ENCODE measurements around the gene AIG1.
"Not testable (repeated sequence)": the region's sequence is repeated elsewhere in the genome, so short reads cannot be mapped to it uniquely, and the experiment has no call there.

Gene AIG1

DNA sequence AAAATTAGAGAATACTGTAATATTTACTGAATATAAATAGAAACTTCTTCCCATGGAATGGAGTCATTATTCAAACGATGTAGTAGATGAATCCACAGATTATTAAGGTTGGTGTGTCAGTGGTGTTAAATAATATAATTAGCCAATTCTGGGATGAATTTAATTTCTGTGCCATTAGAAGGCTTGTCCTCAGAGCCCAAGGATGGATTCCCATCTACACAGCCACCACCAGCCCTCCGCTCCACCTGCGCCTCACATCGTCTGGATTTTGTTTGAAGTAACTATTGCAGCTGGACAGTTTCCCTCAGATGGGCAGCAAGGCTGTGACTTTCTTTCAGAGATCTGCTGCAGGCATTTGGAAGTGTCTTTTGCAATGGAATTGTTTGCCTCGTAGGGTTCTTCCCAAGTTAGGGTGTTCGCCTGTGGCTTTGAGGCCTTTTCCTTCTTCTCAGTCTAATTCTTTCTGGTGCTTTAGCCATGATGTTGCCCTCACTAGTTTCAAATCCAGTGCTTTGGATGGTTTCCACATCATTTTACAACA lies 104.7 kb downstream of the AIG1 start:
- DNase-seq (ENCODE audit: low read depth), result no peak

DNA sequence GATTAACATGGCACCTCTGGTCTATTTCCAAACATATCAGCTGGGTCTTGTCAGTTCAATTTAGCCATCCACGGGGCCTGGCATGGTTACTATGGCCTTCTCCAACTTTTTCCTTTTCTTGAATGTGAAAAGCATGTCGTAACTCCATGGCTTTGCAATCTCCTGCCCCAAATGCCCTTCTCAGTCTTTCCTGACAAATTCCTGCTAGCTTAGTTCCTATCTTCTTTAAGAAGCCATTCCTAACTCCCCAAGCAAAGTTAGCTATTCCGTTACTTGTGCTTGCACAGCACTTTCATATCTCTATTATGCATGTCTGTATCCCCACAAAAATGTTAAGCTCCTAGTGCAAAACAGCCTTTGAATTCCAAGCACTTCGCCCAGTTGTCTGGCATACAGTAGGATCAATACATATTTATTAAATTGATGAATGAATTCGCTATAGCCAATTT lies 105.6 kb downstream of the AIG1 start:
- DNase-seq (ENCODE audit: low read depth), result no peak

DNA sequence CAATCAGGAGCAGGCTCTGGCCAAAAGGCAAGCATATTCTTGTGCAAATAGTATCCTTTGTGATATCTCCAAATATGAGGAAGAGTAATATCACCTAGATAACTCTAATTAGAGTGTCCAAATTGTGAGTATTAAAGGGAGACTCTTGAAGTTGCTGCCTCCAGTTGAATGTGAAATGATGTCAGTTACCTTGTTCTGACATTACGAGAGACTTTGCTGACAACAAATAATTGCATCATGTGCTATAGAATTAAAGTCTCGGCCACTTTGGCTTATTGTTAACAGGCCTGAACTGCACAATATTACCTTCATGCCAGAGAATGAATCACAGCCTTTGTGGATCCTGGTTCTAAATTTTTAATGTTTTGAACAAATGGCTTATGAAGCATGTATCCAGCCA lies 106.5 kb downstream of the AIG1 start:
- DNase-seq (ENCODE audit: low read depth), result no peak

DNA sequence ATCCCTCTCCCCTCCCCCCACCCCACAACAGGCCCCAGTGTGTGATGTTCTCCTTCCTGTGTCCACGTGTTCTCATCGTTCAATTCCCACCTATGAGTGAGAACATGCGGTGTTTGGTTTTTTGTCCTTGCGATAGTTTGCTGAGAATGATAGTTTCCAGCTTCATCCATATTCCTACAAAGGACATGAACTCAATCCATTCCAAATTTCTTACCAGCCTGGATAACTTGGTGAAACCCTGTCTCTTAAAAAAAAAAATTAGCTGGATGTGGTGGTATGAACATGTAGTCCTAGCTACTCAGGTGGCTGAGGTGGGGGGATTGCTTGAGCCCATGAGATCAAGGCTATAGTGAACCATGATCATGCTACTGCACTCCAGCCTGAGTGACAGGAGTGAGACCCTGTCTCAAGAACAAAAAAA lies 107.7 kb downstream of the AIG1 start:
- DNase-seq (ENCODE audit: low read depth), result not testable (repeated sequence)

DNA sequence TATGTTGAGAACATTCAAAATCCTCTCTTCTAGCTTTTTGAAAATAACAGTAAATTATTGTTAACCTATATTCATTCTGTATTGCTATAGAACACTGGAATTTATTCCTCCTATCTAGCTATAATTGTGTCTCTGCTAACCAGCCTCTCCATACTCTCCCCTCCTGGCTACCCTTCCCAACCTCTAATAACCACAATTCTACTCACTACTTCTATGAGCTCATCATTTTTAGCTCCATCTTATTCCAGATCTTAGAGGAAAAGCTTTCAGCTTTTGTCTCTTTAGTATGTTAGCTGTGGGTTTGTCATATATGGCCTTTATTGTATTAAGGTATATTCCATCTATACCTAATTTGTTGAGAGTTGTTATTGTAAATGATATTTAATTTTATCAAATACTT lies 108.8 kb downstream of the AIG1 start:
- no peak for DNase-seq (ENCODE audit: low read depth)

DNA sequence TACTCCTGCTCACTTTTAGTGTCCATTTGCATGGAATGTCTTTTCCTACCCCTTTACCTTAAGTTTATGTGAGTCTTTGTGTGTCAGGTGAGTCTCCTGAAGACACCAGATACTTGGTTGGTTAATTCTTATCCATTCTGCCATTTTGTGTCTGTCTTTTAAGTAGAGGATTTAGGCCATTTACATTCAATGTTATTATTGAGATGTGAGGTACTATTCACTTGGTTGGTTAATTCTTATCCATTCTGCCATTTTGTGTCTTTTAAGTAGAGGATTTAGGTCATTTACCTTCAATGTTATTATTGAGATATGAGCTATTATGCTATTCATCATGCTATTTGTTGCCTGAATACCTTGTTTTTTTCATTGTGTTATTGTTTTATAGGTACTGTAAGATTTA lies 113.8 kb downstream of the AIG1 start:
- no peak for DNase-seq (ENCODE audit: low read depth)

DNA sequence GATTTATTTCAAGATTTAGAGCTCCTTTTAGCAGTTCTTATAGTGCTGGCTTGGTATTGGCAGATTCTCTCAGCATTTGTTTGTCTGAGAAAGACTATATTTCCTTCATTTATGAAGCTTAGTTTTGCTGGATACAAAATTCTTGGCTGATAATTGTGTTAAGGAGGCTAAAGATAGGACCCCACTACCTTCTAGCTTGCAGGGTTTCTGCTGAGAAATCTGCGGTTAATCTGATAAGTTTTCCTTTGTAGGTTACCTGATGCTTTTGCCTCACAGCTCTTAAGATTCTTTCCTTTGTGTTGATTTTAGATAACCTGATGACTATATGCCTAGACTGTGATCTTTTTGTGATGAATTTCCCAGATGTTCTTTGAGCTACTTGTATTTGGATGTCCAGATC lies 114.3 kb downstream of the AIG1 start:
- DNase-seq (ENCODE audit: low read depth), result no peak

DNA sequence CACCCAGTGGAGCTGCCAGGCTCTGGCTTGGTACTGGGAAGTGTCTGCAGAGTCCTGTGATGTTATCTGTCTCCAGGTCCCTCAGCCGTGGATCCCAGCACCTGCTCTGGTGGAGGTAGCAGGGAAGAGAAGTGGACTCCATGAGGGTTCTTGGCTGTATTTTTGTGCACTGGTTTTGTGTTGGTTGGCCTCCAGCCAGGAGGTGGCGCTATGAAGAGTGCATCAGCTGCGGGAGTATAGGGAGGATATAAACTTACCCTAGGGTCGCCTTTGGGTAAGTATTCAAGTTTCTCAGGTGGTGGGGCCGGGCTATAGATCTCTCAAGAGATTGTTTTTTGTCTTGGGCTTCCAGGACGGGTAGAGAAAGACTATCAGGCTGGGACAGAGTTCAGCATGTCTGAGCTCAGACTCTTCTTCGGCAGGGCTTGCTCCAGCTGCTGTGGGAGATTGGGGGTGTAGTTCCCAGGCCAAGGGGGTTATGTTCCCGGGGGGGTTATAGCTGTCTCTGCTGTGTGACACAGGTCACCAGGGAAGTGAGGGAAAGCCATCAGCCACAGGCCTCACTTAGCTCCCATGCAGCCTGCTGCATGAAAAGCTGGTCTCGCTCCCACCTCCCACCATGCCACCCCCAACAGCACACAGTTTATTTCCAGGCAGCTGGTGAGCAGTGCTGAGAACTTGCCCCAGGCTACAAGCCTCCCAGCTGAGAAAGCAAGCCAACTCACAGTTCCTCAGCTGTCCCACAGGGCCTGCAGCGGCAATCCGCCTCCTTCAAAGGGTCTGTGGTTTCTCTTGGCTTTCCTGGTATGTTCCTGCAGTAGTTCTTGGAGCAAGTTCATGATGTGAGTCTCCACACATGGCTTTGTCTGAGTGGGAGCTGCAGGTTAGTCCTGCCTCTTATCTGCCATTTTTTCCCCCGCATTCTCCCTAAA lies 115.7 kb downstream of the AIG1 start:
- DNase-seq (ENCODE audit: low read depth), result no peak

DNA sequence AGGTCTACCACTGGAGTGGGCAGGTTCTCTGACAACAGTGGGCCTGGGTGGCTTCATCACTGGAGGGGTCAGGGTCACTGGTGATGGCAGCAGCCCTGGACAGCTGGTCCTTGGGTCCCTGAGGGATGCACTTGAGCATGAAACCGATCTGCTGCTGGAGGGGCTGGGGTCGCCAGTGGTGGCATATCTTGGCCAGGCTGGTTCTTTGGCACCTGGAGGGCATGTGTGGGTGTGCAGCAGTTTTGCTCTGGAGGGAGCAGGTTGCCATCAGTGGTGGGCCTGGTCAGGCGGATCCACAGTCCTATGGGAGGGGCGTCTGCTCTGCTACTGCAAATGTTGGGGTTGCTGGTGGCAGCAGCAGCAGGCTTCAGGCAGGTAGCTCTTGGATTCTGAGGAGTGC lies 117.0 kb downstream of the AIG1 start:
- DNase-seq (ENCODE audit: low read depth), result no peak

DNA sequence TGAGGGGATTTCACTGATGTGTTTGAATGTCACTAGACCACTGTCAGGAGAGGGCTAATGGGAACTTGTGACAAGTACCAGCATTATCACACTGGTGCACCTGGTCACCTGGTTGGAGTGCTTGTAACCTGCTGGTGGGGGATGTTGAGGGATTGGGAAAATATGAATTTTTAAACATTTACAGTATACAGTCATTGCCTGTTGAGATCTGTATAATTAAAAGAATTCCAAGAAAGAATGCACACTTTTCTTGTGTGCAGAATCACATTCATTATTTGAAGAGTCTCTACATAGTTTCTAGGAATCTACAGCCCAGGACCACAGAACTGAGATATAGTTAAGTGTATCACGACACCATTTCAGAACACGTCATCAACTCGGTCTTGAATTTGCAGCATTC lies 118.4 kb downstream of the AIG1 start:
- DNase-seq (ENCODE audit: low read depth), result no peak

DNA sequence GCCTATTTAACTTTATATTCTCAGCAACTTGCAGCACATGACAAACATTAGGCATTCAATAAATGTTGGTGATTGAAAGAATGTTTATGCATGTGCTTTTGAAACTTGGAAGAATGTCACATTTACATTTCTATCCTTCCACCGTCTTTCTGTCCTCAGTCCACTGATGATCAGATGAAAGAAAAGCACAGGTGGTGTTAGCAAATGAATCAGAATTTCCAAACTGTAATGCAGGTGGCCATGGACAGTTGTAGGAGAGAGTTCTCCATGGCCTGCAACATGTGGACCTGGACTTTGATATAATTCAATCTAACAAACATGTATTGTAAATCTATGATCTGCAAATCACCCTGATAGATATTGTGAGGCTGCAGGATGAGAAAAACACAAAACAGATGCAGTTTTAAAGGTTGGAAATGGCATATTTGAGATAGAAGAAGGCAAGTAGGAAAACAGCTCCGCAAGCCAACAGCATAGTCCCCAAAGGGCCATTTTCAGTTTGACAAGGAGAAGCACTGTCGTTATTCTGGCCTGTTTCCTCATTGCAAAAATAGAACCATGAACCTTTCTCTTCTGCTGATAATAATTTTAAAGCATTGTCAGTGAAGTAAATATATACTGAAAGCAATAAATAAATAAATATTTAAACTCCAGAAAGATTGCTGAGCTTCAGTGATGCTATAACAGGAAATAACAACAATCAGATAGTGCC lies 119.4 kb downstream of the AIG1 start:
- no peak for DNase-seq (ENCODE audit: low read depth)

DNA sequence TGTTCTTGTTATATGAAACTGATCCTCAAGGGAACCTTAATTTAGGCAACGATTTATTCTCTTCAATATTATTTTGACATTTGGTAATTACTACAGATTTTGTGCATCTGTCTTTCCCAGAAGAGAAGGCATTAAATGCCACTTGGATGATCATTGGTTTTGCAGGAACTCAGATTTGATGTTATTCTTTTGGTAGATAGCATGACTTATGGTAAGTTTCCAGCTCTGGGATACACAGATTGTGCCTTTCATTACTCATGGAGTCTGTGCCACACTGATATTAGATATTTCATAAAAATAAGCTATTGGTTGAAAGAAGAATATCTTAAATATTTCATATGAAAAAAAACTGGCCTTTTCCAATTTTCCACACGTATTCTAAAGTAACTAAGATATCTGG lies 120.1 kb downstream of the AIG1 start:
- DNase-seq (ENCODE audit: low read depth), result no peak

DNA sequence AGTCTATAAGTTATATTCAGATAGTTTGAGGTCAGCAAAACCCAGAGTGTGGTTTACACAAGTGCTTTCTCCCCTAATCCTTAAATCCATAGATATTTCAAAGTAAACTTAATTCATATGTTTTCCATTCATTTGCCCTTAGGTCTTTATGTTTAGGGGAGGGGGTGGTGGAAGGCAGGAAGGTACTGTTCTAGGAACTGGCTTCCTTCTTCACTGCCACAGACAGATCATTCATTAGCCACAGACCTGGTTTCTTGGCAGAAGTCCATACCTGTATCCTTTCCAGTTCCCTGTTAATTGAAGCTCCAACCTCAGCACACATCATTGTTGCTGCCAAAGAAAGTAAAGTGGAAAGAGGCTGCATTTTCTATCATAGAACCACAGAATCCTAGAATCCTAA lies 123.0 kb downstream of the AIG1 start:
- no peak for DNase-seq (ENCODE audit: low read depth)

DNA sequence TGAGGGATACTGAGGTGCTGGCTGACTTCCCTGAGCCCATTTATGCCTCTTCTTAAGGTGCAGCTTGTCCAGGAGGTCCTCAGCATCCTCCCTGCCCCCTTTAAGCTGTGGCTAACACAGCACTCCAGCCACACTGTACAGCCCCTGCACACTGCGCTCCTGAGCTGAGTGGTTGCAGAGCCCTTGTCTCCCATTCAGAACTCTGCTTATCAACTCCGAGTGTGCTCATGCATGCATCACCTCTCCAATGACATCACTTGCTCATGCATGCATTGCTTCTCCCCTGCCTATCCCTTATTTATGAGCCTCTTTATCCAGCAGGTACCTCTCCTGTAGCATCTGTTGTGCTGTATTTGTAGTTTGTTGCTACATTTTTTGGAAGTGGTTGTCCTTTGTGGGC lies 124.6 kb downstream of the AIG1 start:
- no peak for DNase-seq (ENCODE audit: low read depth)

DNA sequence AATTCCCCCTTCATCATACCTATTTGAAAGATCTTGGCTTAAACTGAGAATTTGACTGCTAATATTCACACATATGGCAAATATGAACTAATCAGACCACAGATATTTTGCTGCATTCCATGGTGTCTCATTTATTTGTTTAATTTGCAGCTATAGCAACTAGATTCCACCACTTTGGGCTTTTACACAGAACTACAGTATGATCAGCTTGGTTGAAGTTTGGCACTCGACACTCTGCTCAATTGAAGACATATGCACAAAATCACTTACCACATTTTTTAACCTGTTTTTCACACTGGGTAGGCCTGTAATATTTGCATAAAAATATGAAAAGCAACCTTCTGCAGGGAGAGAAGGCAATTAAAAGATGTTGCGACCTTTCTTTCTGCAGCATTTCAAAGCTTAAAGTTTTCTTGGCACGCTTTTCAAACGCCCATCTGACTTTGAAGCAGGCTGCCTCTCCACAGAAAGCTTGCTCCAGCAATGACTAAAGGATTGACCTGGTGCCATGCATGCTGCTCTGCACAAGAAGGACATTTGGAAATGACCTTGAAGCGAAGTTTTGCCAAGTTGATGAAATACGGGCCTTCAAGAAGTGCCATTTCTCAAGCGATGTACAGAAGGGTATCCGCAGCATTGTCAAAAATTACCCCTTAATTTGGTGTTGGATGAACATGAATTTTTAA lies 126.7 kb downstream of the AIG1 start:
- peak; percentile 55 for DNase-seq (ENCODE audit: low read depth)

DNA sequence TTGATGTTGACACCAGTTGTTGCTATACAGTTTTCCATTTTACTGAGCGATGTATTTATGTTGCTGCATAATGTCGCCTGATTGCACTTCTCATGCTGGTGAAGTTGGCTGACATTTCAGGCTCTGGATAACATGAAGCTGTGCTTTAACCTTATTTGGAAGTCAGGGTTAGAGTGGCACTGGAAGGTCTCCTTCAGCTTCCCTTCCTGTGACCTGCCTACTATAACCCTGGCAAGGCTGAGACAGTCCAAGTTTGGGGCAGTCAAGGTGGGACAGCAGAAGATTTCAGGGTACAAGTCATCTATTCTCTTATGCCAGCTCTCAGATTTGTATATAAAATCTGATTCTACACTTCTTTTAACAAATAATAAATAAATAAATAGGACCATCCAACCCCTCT lies 127.6 kb downstream of the AIG1 start:
- DNase-seq (ENCODE audit: low read depth), result no peak

DNA sequence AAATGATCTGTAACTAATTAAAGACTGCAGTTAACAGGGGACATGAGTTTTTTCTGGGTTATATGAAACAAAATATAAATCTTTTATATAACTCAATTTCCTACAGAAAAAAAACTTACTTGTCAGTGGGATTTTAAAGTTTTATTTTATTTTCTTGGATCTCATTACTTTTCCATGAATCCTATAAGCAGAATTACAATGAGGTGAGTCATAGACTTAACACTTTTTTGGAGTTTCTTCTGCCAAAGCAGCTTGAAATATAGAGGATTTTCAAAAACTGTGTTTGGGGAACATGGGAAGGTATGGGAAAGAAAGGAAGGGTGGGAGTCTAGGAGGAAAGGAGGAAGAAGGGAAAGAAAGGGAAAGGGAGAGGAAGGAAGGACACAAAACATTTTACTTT lies 130.7 kb downstream of the AIG1 start:
- no peak for DNase-seq (ENCODE audit: low read depth)

DNA sequence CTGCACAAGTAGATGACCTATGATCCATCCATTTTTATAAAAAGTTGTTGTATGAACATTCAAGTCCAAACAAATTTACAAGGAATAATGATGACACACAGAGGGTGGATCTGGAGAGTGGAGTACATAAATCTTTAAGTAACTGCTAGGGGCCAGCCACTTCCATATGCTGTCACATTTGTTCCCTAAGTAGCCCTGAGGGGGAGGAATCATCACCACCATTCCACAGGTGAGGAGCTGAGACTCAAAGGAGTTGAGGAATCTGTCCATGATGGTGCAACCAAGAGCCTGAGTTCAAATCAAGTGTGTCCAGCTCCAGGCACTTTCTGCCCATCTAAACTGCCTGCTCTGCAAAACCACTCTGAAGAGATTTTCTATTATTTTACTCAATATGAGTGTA lies 132.1 kb downstream of the AIG1 start:
- DNase-seq (ENCODE audit: low read depth), result no peak

DNA sequence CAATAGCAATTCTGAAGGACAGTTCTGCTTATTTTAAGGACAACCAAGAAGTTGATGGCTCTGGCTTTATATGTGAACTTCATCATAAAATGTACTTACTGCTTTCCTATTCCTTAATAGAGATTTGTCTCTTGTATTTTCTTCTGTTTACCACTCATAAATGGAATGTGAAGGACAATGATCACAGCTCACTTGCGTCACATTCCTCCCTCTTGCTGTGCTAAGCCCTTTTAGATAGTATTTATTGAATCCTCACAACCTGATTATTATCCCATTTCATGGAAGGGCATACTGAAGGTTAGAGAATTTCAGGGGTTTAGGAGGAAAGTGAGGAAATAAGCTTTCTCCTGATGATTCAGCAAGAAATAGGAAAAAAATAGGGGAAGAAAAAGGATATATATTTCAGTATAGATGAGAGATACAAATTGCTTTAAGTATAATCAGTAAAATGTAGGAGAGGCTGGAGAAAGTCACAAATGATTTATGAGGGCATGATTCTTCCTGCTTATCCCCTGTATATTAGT lies 132.9 kb downstream of the AIG1 start:
- DNase-seq (ENCODE audit: low read depth), result no peak

DNA sequence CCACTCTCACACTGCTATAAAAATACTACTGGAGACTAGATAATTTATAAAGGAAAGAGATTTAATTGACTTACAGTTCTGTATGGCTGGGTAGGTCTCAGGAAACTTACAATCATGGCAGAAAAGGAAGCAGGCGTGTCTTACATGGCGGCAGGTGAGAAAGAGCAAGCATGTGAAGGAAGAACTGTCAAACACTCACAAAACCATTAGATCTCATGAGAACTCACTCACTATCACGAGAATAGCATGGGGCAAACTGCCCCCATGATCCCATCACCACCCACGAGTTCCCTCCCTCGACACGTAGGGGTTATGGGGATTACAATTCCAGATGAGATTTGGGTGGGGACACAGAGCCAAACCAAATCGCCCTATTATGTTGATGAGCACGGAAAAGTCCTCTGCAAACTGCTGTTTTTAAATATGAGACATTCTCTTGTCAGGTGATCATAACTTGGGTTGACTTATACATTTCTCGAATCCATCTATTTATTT lies 133.5 kb downstream of the AIG1 start:
- DNase-seq (ENCODE audit: low read depth), result no peak

DNA sequence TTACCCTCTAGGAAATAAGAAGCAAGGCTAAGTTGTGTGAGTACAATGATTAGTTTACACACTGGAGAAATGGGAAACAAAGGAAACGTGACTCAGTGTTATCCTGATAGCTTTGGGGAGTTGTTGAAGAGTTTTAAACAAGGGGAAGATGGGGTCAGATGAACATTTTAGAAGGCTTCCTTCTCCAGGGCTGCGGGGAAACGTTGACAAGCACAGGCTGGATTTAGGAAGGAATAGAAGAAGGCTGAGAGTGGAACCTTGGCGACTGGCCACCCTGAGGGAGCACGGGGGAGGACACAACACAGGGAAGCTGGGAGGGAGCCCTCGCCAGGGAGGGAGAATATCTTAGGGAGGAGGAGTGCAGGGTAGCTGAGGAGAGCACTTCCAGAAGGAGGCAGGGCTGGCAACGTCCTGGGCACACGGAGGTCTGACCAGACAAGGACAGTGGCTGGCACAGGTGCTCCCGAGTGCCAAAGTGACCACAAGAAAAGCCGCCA lies 134.7 kb downstream of the AIG1 start:
- no peak for DNase-seq (ENCODE audit: low read depth)

Data from HS-27A (cell line).